ENCODE data around the gene NACA2. TPM values are rescaled to one million over a fixed set of nuclear protein-coding genes. Genes with fewer than 3 reads are reported as not detected.
A peak's percentile ranks its signal among the peaks of the same experiment; 100 is the strongest.
"Not testable (repeated sequence)": the region's sequence is repeated elsewhere in the genome, so short reads cannot be mapped to it uniquely, and the experiment has no call there.

Gene NACA2
- polyA plus RNA-seq (ENCODE audit: insufficient read length) = 3.3 TPM
- long read RNA-seq, donor 1, partial matches to known transcripts = 0 of 2 reads
- long read RNA-seq, donor 1, other reads (novel, unspliced or antisense) = 0 of 2 reads
- long read RNA-seq, donor 2 = 0 reads
- long read RNA-seq, donor 3, partial matches to known transcripts = 0 of 1 reads
- long read RNA-seq, donor 3, other reads (novel, unspliced or antisense) = 0 of 1 reads
- long read RNA-seq, donor 4 = 0 reads
- long read RNA-seq, donor 5 = 0 reads
- long read RNA-seq, donor 6 = 0 reads
- long read RNA-seq, donor 7, partial matches to known transcripts = 0 of 2 reads
- long read RNA-seq, donor 7, other reads (novel, unspliced or antisense) = 0 of 2 reads
- long read RNA-seq, donor 8 = 0 reads

GRCh38 chr17:61591018-61591417 lies at the start of gene NACA2:
Gene NACA2, minus strand, starts transcription at chr17:61591219. Its CDS starts 39 bp downstream, at chr17:61591180.
- DNase-seq = no peak

GRCh38 chr17:61639818-61640217 lies 48.8 kb upstream of the NACA2 start:
- DNase-seq = no peak

DNA sequence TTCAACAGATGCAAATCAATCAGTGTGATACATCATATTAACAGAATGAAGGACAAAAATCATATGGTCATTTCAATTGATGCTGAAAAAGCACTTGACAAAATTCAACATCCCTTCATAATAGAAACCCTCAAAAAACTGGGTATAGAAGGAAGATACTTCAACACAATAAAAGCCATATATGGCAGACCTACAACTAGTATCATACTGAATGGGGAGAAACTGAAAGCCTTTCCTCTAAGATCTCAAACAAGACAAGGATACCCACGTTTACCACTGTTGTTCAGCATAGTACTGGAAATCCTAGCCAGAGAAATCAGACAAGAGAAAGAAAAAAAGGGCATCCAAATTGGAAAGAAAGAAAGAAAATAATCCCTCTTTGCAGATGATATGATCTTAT lies 47.1 kb upstream of the NACA2 start:
- no peak for DNase-seq

GRCh38 chr17:61635913-61636432 lies 45.0 kb upstream of the NACA2 start:
- DNase-seq = peak; percentile 19

GRCh38 chr17:61634942-61635538 lies 44.0 kb upstream of the NACA2 start:
- no peak for DNase-seq

DNA sequence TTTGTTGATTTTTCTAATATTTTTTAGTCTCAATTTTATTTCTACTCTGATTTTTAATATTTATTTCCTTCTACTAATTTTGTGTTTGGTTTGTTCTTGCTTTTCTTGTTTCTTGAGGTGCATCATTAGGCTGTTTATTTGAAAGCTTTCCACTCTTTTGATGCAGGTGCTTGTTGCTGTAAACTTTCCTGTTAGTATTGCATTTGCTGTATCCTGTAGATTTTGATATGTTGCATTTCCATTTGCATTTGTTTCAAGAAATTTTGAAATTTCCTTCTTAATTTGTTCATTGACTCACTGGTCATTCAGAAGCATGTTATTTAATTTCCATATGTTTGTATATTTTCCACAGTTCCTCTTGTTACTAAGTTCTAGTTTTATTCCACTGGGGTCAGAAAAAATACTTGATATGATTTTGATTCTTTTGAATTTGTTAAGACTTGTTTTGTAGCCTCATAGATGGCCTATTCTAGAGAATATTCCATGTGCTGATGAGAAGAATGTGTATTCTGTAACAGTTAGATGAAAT lies 43.1 kb upstream of the NACA2 start:
- no peak for DNase-seq

DNA sequence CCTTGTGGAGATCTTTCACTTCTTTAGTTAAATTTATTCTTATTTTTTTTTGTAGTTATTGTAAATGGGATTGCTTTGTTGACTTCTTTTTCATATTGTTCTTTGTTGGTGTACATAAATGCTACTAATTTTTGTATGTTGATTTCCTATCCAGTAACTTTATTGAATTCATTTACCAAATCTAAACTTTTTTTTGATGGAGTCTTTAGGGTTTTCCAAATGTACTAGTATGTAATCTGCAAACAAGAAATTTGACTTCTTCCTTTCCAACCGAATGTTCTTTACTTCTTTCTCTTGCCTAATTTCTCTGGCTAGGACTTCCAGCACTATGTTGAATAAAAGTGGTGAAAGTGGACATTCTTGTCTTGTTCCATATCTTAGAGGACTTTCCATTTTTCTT lies 41.8 kb upstream of the NACA2 start:
- DNase-seq = no peak

GRCh38 chr17:61631800-61632199 lies 40.8 kb upstream of the NACA2 start:
- no peak for DNase-seq

DNA sequence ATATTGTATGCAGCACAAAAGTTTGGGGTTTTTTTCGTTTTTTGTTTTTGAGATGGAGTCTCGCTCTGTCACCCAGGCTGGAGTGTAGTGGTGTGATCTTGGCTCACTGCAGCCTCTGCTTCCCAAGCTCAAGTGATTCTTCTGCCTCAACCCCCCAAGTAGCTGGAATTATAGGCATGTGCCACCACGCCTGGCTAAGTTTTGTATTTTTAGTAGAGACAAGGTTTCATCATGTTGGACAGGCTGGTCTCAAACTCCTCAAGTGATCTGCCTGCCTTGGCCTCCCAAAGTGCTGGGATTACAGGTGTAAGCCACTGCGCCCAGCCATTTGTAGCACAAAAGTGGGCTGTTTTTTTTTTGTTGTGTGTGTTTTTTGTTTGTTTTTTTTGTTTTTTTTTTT lies 37.1 kb upstream of the NACA2 start:
- DNase-seq = not testable (repeated sequence)

GRCh38 chr17:61627658-61628057 lies 36.6 kb upstream of the NACA2 start:
- DNase-seq = no peak

DNA sequence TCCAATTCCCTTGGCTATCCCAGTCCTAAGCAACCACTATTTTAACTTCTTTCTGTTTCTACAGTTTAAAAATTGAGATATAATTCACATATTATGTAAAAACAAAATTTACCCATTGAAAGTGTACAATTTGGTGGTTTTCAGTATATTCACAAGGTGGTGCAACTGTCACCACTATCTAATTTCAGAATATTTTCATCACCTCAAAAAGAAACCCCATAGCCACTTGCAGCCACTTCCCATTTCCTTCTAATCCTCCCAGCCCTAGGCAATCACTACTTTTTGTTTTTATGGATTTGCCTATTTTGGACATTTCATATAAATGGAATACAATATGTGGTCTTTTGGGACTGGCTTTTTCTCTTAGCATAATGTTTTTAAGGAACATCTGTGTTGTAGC lies 36.1 kb upstream of the NACA2 start:
- no peak for DNase-seq

GRCh38 chr17:61625564-61625963 lies 34.5 kb upstream of the NACA2 start:
- DNase-seq = no peak

- no peak for DNase-seq
Measured at GRCh38 chr17:61624951-61625350, 33.9 kb upstream of the NACA2 start.

- no peak for DNase-seq
Measured at GRCh38 chr17:61621317-61621716, 30.3 kb upstream of the NACA2 start.

GRCh38 chr17:61619953-61620352 lies 28.9 kb upstream of the NACA2 start:
- no peak for DNase-seq

DNA sequence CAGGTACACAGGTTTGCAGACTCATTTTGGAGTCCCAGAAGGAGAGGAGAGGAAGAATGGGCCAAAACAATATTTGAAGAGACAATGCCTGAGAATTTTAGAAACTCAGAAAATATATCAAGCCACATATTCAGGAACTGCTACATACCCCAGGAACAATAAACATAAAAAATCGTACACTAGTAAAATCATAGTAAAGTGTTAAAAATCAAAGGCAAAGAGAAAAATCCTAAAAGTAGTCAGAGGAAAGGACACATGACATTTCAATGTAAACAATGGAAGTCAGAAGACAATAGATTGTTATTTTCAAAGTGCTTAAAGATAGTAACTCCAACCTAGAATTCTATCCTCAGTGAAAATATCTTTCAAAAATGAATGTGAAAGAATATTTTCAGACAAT lies 28.5 kb upstream of the NACA2 start:
- DNase-seq = no peak

- DNase-seq = no peak
Measured at GRCh38 chr17:61618950-61619349, 27.9 kb upstream of the NACA2 start.

DNA sequence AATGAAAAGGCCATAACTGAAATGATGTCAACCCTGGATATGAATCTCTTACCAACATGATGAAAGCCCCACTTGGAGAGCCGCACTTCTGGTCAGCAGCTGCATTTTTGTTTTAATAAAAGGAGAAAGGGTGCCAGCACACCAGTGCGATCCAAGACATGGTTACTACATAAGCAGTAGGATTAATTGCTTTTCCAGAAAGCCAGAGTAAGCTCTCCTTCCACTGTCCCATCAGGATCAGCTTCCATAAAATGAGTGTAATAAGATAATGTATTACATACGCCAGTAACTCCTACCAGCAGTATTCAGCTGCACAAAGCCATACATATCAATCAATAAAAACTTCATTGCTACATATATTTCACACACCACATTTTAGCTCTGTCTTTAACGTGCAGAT lies 26.3 kb upstream of the NACA2 start:
- DNase-seq = no peak

- DNase-seq = no peak
Measured at GRCh38 chr17:61616783-61617182, 25.8 kb upstream of the NACA2 start.

DNA sequence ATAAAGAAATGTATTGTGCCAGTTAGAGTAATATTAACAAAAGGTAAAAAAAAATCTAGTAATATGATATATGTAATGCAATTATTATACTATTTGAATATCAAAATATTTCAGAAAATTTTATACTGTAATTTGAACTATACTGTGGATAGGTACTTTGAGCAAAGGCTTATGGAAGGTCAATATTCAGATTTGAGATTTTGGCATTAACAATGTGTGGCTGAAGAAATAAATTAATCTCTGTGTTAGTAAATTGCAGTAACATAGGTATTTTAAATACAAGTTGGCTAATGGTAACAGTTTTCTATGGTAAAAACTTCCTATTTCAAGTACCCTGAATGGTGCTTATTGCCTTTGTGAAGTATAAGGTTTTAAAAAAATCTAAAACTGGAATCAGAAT lies 23.2 kb upstream of the NACA2 start:
- no peak for DNase-seq

DNA sequence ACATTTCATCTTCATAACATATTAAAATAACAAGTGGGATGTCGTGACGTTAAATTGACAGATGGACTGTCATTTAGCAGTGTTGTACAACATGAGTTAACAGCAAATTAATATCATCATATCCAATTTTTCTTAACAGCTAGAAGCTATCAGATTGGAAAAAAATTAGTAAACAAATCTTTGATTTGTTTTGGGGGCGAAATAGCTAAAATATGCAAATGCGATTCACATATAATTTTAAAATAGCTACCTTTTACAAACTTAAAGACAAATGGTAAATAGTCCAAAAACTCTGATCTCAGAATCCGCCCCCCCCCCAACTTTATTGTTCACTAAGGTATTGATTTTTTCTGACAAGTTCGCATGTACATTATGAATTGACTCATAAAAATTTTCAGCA lies 20.3 kb upstream of the NACA2 start:
- no peak for DNase-seq

- DNase-seq = no peak
Measured at GRCh38 chr17:61605692-61606091, 14.7 kb upstream of the NACA2 start.

DNA sequence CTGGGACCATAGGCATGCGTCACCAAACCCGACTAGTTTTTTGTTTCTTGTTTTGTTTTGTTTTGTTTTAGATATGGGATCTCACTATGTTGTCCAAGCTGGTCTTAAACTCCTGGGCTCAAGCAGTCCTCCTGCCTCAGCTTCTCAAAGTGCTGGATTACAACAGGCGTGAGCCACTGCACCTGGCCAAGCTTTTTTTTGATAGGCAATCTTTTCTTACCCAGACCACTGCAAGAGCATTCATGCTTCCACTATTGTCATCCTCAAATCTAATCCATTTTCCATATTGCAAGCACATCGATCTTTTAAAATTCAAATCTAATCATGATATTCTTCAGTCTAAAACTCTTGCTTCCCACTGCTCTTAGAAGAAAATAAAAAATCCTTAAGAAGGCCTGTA lies 10.3 kb upstream of the NACA2 start:
- DNase-seq = no peak

DNA sequence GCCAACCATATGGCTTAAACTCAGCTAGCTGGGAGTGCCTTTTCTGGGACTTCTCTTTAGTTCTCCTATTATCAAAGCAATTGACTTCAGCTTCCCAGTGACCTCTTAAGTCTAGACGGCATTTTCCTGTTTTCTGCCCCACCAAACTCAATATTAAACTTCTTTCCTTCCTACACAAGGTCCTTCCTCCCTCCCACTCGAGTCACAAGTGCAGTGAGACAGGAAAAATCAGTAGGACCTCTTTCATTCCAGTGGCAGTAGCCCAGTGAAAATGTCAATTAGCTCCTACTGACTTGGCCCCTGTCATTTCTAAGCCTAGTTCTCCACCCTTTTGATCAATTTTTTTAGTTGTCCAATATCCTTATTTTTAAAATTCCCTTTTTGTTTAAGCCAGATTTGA lies 9.6 kb upstream of the NACA2 start:
- DNase-seq = no peak

All from left kidney (tissue), 8 donors.